Natural killer cell (primary cell): ENCODE measurements around the gene TEPSIN. TPM values are rescaled to one million over a fixed set of nuclear protein-coding genes. Genes with fewer than 3 reads are reported as not detected.

Source experiments
- ATAC-seq, 3 donors: fragments of 150-1000 bp in 2 of 3; fragments of 200-7000 bp in 1 of 3; cut with Tn5 transposase; 1 replicate in 1 of 3; 2 replicates in 2 of 3; pipeline ENCODE4 v1.10.0; 2021; ENCODE audit warnings: mild to moderate bottlenecking in 2 of 3, moderate library complexity in 2 of 3
- DNase-seq, 2 donors: peaks; one replicate each; pipeline versions ENCODE4 v3.0.0 to v3.0.0-alpha.2; 2013 to 2021; ENCODE audit warnings: mixed read lengths in 1 of 2
- H3K27ac ChIP-seq: one replicate; pipeline ENCODE4 v1.5.1; 2013; ENCODE audit warnings: mild to moderate bottlenecking, low read length
- H3K27me3 ChIP-seq: one replicate; pipeline ENCODE4 v1.6.1; 2013; ENCODE audit warnings: low read length; ENCODE audit not compliant: control insufficient read depth, insufficient read depth
- H3K36me3 ChIP-seq: one replicate; pipeline ENCODE4 v1.6.1; 2013; ENCODE audit warnings: low read length; ENCODE audit not compliant: control insufficient read depth, insufficient read depth
- H3K4me1 ChIP-seq: one replicate; pipeline ENCODE4 v1.6.1; 2013; ENCODE audit warnings: low read length; ENCODE audit not compliant: control insufficient read depth, insufficient read depth
- H3K4me3 ChIP-seq: one replicate; pipeline ENCODE4 v1.5.1; 2013; ENCODE audit warnings: low read length
- H3K9me3 ChIP-seq: one replicate; pipeline ENCODE4 v1.6.1; 2013; ENCODE audit warnings: low read length; ENCODE audit not compliant: control insufficient read depth, insufficient read depth
- H3K27ac Mint-ChIP-seq, 2 donors: one replicate each; pipeline ENCODE4 v1.8.0; 2022; ENCODE audit warnings: mild to moderate bottlenecking in 2 of 2, mixed read lengths in 2 of 2, moderate library complexity in 1 of 2
- H3K27me3 Mint-ChIP-seq, 2 donors: one replicate each; pipeline ENCODE4 v1.8.0; 2022; ENCODE audit warnings: low read depth in 2 of 2, mixed read lengths in 2 of 2
- H3K36me3 Mint-ChIP-seq: one replicate; pipeline ENCODE4 v1.8.0; 2022; ENCODE audit warnings: mixed read lengths
- H3K4me1 Mint-ChIP-seq, 2 donors: one replicate each; pipeline ENCODE4 v1.8.0; 2022; ENCODE audit warnings: mixed read lengths in 2 of 2
- H3K4me3 Mint-ChIP-seq: one replicate; pipeline ENCODE4 v1.8.0; 2022; ENCODE audit warnings: mild to moderate bottlenecking, moderate library complexity, mixed read lengths
- H3K9me3 Mint-ChIP-seq, 2 donors: one replicate each; pipeline ENCODE4 v1.8.0; 2022; ENCODE audit warnings: mixed read lengths in 2 of 2
- CTCF ChIP-seq: fragments of 200-600 bp; IDR thresholded peaks from one replicate; pipeline ENCODE4 v1.8.0; 2022; ENCODE audit warnings: antibody characterized with exemption
- WGBS: methylation state at CpG from one replicate; pipeline ENCODE4 v1.1.7; 2013; ENCODE audit warnings: missing lambda C conversion rate; ENCODE audit not compliant: insufficient coverage; 5-methylcytosine and 5-hydroxymethylcytosine counted together
- intact Hi-C: fragments of 100-400 bp; cut with micrococcal nuclease; formaldehyde crosslinking; loops from one replicate; pipeline ENCODE4 v1.14.2; 2022
- total RNA-seq, 4 donors: library from RNA; stranded (reverse); fragments of 120-200 nt in 1 of 4; gene quantifications; one replicate each; pipeline versions ENCODE4 v1.2.3 to v1.2.4, GENCODE V29; 2013 to 2022

TEPSIN gene
- total RNA-seq, 3 donors from 2014 or later (not counting 1 experiment from before 2014, with no cell fraction given): 89.8 to 137 (median 126) TPM

DNA sequence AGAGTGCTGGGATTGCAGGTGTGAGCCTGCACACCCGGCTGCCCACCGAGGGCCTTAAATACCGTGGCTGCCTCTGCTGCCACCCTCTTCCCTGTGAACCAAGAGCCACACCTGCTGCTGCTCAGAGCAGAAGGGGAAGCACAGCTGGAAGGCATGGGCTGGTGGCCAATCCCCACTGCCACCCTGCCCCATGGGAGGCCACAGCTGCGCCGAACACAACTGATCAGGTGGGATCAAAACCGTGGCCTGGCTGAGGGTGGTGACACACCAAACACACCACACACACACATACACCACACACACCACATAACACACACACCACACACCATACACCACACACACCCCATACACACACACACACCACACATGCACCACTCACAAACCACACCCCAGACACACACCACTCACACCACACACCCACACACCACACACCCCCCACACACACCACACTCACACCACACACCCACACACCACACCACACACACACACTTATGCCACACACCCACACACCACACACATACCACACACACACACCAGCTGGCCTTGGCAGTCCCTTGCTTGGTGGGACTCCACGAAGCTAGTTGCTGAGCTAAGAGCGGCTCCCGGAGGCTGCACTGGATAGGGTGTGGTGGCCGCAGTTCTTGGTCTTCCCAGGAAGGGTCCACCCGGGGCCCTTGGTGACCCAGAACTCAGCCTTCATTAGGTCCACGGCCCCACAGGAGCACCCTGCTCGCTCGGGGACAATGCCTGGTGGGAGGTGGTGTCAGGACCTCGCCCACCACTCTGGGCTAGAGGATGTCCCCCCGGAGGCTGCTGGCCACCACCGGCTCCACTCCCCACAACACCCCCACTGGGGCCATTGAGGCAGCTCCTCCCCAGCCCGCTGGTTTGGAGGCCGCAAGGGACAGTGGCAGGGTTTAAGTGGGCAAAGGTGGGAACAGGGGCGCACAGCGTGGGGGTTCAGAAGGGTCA is 31.0 kb downstream of the TEPSIN start:
- Mint-ChIP-seq H3K27ac (peak overlapping the region; percentile 31 to 69), H3K4me1 (no peaks in the 10 kb centered on the region), H3K9me3 (no peaks in the 10 kb centered on the region), H3K36me3 (no peaks in the 10 kb centered on the region), H3K27me3 (no peaks in the 10 kb centered on the region), H3K4me3 (no peak overlapping the region)
- H3K36me3 ChIP-seq: no peaks in the 10 kb centered on the region
- no peaks in the 10 kb centered on the region for H3K27me3 ChIP-seq
- intact Hi-C loops: no loop called here
- no peaks in the 10 kb centered on the region for H3K4me1 ChIP-seq
- ATAC-seq (no peak), DNase-seq (no peak)
- no peak overlapping the region for H3K27ac ChIP-seq
- TF ChIP-seq CTCF: no peak
- WGBS: 78% methylated on average over 21 of the region's 21 CpGs
- H3K4me3 ChIP-seq: no peak overlapping the region
- H3K9me3 ChIP-seq: no peaks in the 10 kb centered on the region

DNA sequence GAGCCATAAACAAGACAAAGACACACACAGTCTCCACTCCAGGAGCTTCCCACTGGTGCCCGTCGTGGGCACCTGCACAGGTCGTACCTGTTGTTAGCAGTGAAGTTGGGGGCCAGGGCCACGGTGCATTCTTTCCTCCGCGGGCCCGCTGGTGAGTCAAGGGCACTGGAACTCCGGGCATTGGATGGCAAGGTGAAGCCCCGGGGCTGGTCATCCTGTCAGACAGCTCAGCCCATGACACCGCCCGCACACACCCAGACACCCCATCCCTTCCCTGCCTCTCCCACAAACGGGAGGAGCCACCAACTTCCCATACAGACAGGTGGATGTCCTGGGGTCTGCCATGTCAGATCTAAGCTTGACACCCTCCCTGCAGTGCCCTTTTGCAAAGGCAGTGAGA is 32.2 kb downstream of the TEPSIN start:
- H3K4me1 ChIP-seq: no peaks in the 10 kb centered on the region
- WGBS: 95% methylated on average over 12 of the region's 12 CpGs
- DNase-seq (no peak), ATAC-seq (no peak)
- Mint-ChIP-seq H3K27me3 (no peaks in the 10 kb centered on the region), H3K36me3 (no peaks in the 10 kb centered on the region), H3K4me3 (no peak overlapping the region), H3K27ac (no peak overlapping the region), H3K9me3 (no peaks in the 10 kb centered on the region), H3K4me1 (no peaks in the 10 kb centered on the region)
- no peaks in the 10 kb centered on the region for H3K36me3 ChIP-seq
- H3K27ac ChIP-seq: no peak overlapping the region
- H3K9me3 ChIP-seq: no peaks in the 10 kb centered on the region
- H3K27me3 ChIP-seq: no peaks in the 10 kb centered on the region
- H3K4me3 ChIP-seq: no peak overlapping the region
- intact Hi-C loops: no loop called here
- no peak for TF ChIP-seq CTCF

DNA sequence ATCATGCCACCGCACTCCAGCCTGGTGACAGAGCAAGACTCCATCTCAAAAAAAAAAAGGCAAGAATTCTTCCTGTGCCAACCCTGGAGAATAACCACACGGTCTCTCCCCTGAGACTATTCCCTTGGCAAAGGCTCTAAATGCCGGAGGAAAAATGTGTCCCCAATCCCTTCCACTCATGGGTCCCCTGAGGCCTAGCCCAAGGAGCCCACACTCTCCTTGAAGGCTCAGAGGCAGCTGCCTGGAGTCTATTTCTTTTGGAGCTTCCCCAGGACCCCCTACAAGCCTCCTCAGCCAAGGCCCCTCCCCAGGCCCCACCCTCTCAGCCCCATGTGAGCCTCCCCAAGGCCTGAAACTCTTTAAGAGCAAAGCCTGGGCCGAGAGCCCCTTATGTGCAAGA is 32.7 kb downstream of the TEPSIN start:
- ATAC-seq (no peak), DNase-seq (no peak)
- no peaks in the 10 kb centered on the region for H3K9me3 Mint-ChIP-seq
- H3K4me1 Mint-ChIP-seq: no peaks in the 10 kb centered on the region
- TF ChIP-seq CTCF: no peak
- Histone ChIP-seq H3K4me1 (no peaks in the 10 kb centered on the region), H3K27ac (no peak overlapping the region), H3K27me3 (no peaks in the 10 kb centered on the region), H3K9me3 (no peaks in the 10 kb centered on the region), H3K36me3 (no peaks in the 10 kb centered on the region), H3K4me3 (no peak overlapping the region)
- no peak overlapping the region for H3K4me3 Mint-ChIP-seq
- H3K36me3 Mint-ChIP-seq: no peaks in the 10 kb centered on the region
- H3K27ac Mint-ChIP-seq: no peak overlapping the region
- no peaks in the 10 kb centered on the region for H3K27me3 Mint-ChIP-seq
- 89% methylated on average over 4 of the region's 4 CpGs for WGBS
- intact Hi-C loops: no loop called here
